Measurements from ENCODE around the gene ZNF641. TPM values are rescaled to one million over a fixed set of nuclear protein-coding genes. Genes with fewer than 3 reads are reported as not detected.

ZNF641 gene
- total RNA-seq, 1 experiment from 2014 or later: 12.0 TPM

GRCh38 chr12:48356041-48356768 lies 5.5 kb upstream of the ZNF641 start:
- ChIA-PET CTCF (interaction anchor here (0.5 to 0.9 kb wide), 2 partner anchors 90 to 127 kb away, joined by 3 to 4 read pairs; no protein-coding TSS in a partner anchor), POLR2A (no interaction called here)
- Mint-ChIP-seq H3K27ac (ENCODE audit: low read depth, unreplicated experiment) (no peak overlapping the region), H3K27me3 (ENCODE audit: insufficient read depth, unreplicated experiment) (no peaks in the 10 kb centered on the region), H3K36me3 (ENCODE audit: insufficient read depth, unreplicated experiment) (no peaks in the 10 kb centered on the region), H3K4me3 (ENCODE audit: unreplicated experiment) (no peak overlapping the region), H3K9me3 (ENCODE audit: unreplicated experiment) (no peaks in the 10 kb centered on the region), H3K4me1 (ENCODE audit: insufficient read depth, unreplicated experiment) (no peaks in the 10 kb centered on the region)
- BruUV-seq (replicated peaks): no TSS peak
- no peak for TF ChIP-seq CTCF (IDR thresholded peaks at IDR 0.05; ENCODE audit: unreplicated experiment)
- peak; percentile 38 for DNase-seq (ENCODE audit: unreplicated experiment)
- intact Hi-C loops (cut with micrococcal nuclease): loop anchor here (10.0 kb wide), 1 partner anchor 259 kb away; no protein-coding TSS in a partner anchor

- DNase-seq (ENCODE audit: unreplicated experiment): no peak
- CTCF ChIA-PET: no interaction called here
- Mint-ChIP-seq H3K4me1 (ENCODE audit: insufficient read depth, unreplicated experiment) (peaks cover 6% of the 10 kb centered on the region), H3K27ac (ENCODE audit: low read depth, unreplicated experiment) (peak overlapping the region; percentile 43), H3K27me3 (ENCODE audit: insufficient read depth, unreplicated experiment) (no peaks in the 10 kb centered on the region), H3K4me3 (ENCODE audit: unreplicated experiment) (peak overlapping the region; percentile 90), H3K36me3 (ENCODE audit: insufficient read depth, unreplicated experiment) (no peaks in the 10 kb centered on the region), H3K9me3 (ENCODE audit: unreplicated experiment) (no peaks in the 10 kb centered on the region)
- intact Hi-C loops (cut with micrococcal nuclease): loop anchor here (10.0 kb wide), 1 partner anchor 263 kb away; no protein-coding TSS in a partner anchor
- BruUV-seq (replicated peaks): no TSS peak
- POLR2A ChIA-PET: no interaction called here
- no peak for TF ChIP-seq CTCF (IDR thresholded peaks at IDR 0.05; ENCODE audit: unreplicated experiment)
Observed at GRCh38 chr12:48352157-48352760, 1.5 kb upstream of the ZNF641 start.

- peaks cover 6% of the 10 kb centered on the region for H3K36me3 Mint-ChIP-seq (ENCODE audit: insufficient read depth, unreplicated experiment)
- CTCF ChIA-PET: no interaction called here
- H3K4me1 Mint-ChIP-seq (ENCODE audit: insufficient read depth, unreplicated experiment): peaks cover 6% of the 10 kb centered on the region
- no TSS peak for BruUV-seq (replicated peaks)
- no peaks in the 10 kb centered on the region for H3K9me3 Mint-ChIP-seq (ENCODE audit: unreplicated experiment)
- H3K27me3 Mint-ChIP-seq (ENCODE audit: insufficient read depth, unreplicated experiment): no peaks in the 10 kb centered on the region
- TF ChIP-seq CTCF (IDR thresholded peaks at IDR 0.05; ENCODE audit: unreplicated experiment): no peak
- POLR2A ChIA-PET: no interaction called here
- peak overlapping the region; percentile 90 for H3K4me3 Mint-ChIP-seq (ENCODE audit: unreplicated experiment)
- peak overlapping the region; percentile 43 for H3K27ac Mint-ChIP-seq (ENCODE audit: low read depth, unreplicated experiment)
- peak; percentile 82 for DNase-seq (ENCODE audit: unreplicated experiment)
- intact Hi-C loops (cut with micrococcal nuclease): loop anchor here (10.0 kb wide), 1 partner anchor 264 kb away; no protein-coding TSS in a partner anchor
Observed at GRCh38 chr12:48351022-48351708, 446 bp upstream of the ZNF641 start.

GRCh38 chr12:48349471-48349870 lies 1.2 kb downstream of the ZNF641 start:
- CTCF ChIA-PET: interaction anchor here (1.2 kb wide), 1 partner anchor 269 kb away, joined by 3 read pairs; no protein-coding TSS in a partner anchor

More at GRCh38 chr12:48349471-48349870, 1.2 kb downstream of the ZNF641 start:
- no peaks in the 10 kb centered on the region for H3K9me3 Mint-ChIP-seq (ENCODE audit: unreplicated experiment)
- no peak overlapping the region for H3K27ac Mint-ChIP-seq (ENCODE audit: low read depth, unreplicated experiment)
- TF ChIP-seq CTCF (IDR thresholded peaks at IDR 0.05; ENCODE audit: unreplicated experiment): no peak
- peaks cover 6% of the 10 kb centered on the region for H3K4me1 Mint-ChIP-seq (ENCODE audit: insufficient read depth, unreplicated experiment)
- H3K4me3 Mint-ChIP-seq (ENCODE audit: unreplicated experiment): no peak overlapping the region
- intact Hi-C loops (cut with micrococcal nuclease): no loop called here
- TSS peak; percentile 36 for BruUV-seq (replicated peaks)
- POLR2A ChIA-PET: interaction anchor here (1.0 to 1.3 kb wide), 2 partner anchors 14 to 192 kb away, joined by 3 read pairs; partner anchors contain the start of gene ASB8
- H3K27me3 Mint-ChIP-seq (ENCODE audit: insufficient read depth, unreplicated experiment): no peaks in the 10 kb centered on the region
- DNase-seq (ENCODE audit: unreplicated experiment): no peak
- peaks cover 20% of the 10 kb centered on the region for H3K36me3 Mint-ChIP-seq (ENCODE audit: insufficient read depth, unreplicated experiment)
